Neural progenitor cell (in vitro differentiated cells): ENCODE measurements around the gene PPP2R5C. TPM values are rescaled to one million over a fixed set of nuclear protein-coding genes. Genes with fewer than 3 reads are reported as not detected.

ENCODE experiments used
- DNase-seq: peaks from one replicate; pipeline ENCODE4 v3.0.0-alpha.2; 2016; ENCODE audit warnings: low spot score
- H2AFZ ChIP-seq: fragments of 200-600 bp; sonication (generic); replicated peaks from 2 replicates; pipeline ENCODE4 v1.6.1; 2016; ENCODE audit warnings: antibody characterized with exemption
- H3F3A ChIP-seq: fragments of 200-600 bp; sonication (generic); 2 replicates; pipeline ENCODE4 v1.6.1; 2016; ENCODE audit warnings: antibody characterized with exemption, low read depth
- H3K27ac ChIP-seq: fragments of 200-600 bp; sonication (generic); 2 replicates; pipeline ENCODE4 v1.5.1; 2016; ENCODE audit warnings: mild to moderate bottlenecking
- H3K27me3 ChIP-seq: fragments of 200-600 bp; sonication (generic); 2 replicates; pipeline ENCODE4 v1.6.1; 2016; ENCODE audit warnings: mild to moderate bottlenecking, moderate library complexity
- H3K36me3 ChIP-seq: fragments of 200-600 bp; sonication (generic); 2 replicates; pipeline ENCODE4 v1.5.1; 2016
- H3K4me1 ChIP-seq: fragments of 200-600 bp; sonication (generic); 2 replicates; pipeline ENCODE4 v1.6.1; 2016; ENCODE audit warnings: mixed run types
- H3K4me2 ChIP-seq: fragments of 200-600 bp; sonication (generic); 2 replicates; pipeline ENCODE4 v1.6.1; 2016
- H3K4me3 ChIP-seq: fragments of 200-600 bp; sonication (generic); 2 replicates; pipeline ENCODE4 v1.5.1; 2016
- H3K79me2 ChIP-seq: fragments of 200-600 bp; sonication (generic); 2 replicates; pipeline ENCODE4 v1.6.1; 2016; ENCODE audit warnings: low read depth
- H3K9ac ChIP-seq: fragments of 200-600 bp; sonication (generic); 2 replicates; pipeline ENCODE4 v1.6.1; 2016
- H3K9me3 ChIP-seq: fragments of 200-600 bp; sonication (generic); 2 replicates; pipeline ENCODE4 v1.5.1; 2016; ENCODE audit warnings: low read depth
- H4K20me1 ChIP-seq: fragments of 200-600 bp; sonication (generic); 2 replicates; pipeline ENCODE4 v1.6.1; 2016; ENCODE audit warnings: low read depth
- H3K27ac Mint-ChIP-seq: 3 replicates; pipeline ENCODE4 v1.8.0; 2021; ENCODE audit warnings: mixed read lengths
- H3K27me3 Mint-ChIP-seq: 2 replicates; pipeline ENCODE4 v1.8.0; 2022; ENCODE audit warnings: low read depth, mild to moderate bottlenecking, inconsistent platforms, moderate library complexity, mixed read lengths; ENCODE audit not compliant: insufficient read depth
- H3K36me3 Mint-ChIP-seq: 3 replicates; pipeline ENCODE4 v1.8.0; 2021; ENCODE audit warnings: mixed read lengths
- H3K4me1 Mint-ChIP-seq: 3 replicates; pipeline ENCODE4 v1.8.0; 2021; ENCODE audit warnings: mixed read lengths
- H3K4me3 Mint-ChIP-seq: 3 replicates; pipeline ENCODE4 v1.8.0; 2021; ENCODE audit warnings: mild to moderate bottlenecking, moderate library complexity, mixed read lengths
- H3K9me3 Mint-ChIP-seq: 3 replicates; pipeline ENCODE4 v1.8.0; 2020; ENCODE audit warnings: mixed read lengths
- CTCF ChIP-seq: fragments of 200-600 bp; sonication (generic); IDR thresholded peaks from 2 replicates; pipeline ENCODE4 v1.5.1; 2017; ENCODE audit warnings: antibody characterized with exemption, mild to moderate bottlenecking
- EZH2 ChIP-seq: fragments of 200-600 bp; sonication (generic); IDR thresholded peaks from 2 replicates; pipeline ENCODE4 v1.6.1; 2017; ENCODE audit warnings: antibody characterized with exemption, mild to moderate bottlenecking, moderate library complexity
- EZH2phosphoT487 ChIP-seq: fragments of 200-600 bp; sonication (generic); IDR thresholded peaks from 2 replicates; pipeline ENCODE4 v1.6.1; 2017; ENCODE audit warnings: antibody characterized with exemption
- total RNA-seq: library from RNA; depleted of rRNA; stranded (reverse); fragments of >200 nt; gene quantifications from 2 replicates; pipeline ENCODE4 v1.2.3, GENCODE V29; 2015; ENCODE audit warnings: low replicate concordance

Gene PPP2R5C
- total RNA-seq, 1 donor from 2014 or later = 183 TPM

DNA sequence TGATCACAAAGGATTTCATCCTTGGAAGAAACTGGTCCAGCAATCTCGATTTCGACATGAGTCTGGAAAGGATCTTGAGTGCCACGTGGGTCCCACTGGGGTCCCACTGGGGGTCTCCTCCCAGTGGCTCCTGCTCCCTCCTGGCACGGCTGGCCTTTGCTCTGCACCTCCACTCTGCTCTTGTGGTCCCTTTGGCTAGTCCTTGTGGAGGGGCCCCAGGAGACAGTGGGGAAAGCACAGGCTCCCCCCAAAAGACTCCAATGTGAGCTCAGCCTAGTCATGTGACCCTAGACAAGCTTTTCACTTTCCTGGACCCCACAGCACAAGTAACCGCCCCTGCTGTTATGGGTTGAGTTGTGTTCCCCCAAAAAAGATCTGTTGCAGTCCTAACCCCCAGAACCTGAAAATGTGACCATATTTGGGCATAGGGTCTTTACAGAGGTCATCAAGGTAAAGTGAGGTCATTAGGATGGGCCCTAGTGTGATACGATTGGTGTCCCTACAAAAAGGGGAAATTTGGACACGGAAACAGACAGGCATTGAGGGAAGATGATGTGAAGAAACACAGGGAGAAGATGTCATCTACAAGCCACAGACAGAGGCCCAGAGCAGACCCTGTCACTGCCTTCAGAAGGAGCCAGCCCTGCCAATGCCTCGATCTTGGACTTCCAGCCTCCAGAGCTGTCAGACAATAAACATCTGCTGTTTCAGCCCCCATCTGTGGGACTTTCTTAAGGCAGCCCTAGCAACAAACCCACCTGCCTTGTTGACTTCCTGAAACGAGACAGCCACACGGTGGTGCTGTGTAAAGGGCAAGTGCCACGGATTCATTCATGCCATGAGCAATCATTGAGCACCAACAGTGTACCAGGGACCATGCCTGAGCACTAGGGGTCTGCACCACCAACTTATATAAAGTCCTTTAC is 23.8 kb upstream of the PPP2R5C start:
- no peaks in the 10 kb centered on the region for H3F3A ChIP-seq
- no peak overlapping the region for H3K9ac ChIP-seq
- Mint-ChIP-seq H3K9me3 (peaks cover 28% of the 10 kb centered on the region), H3K4me3 (no peak overlapping the region), H3K36me3 (no peaks in the 10 kb centered on the region), H3K27ac (peak overlapping the region; percentile 85), H3K27me3 (peaks cover 3% of the 10 kb centered on the region), H3K4me1 (no peaks in the 10 kb centered on the region)
- no peaks in the 10 kb centered on the region for H3K9me3 ChIP-seq
- no peaks in the 10 kb centered on the region for H4K20me1 ChIP-seq
- H3K4me2 ChIP-seq = no peak overlapping the region
- TF ChIP-seq EZH2 (no peak), CTCF (no peak), EZH2phosphoT487 (no peak)
- no peaks in the 10 kb centered on the region for H3K4me1 ChIP-seq
- no peaks in the 10 kb centered on the region for H3K79me2 ChIP-seq
- H3K27me3 ChIP-seq = no peaks in the 10 kb centered on the region
- H3K4me3 ChIP-seq = no peak overlapping the region
- DNase-seq = no peak
- no peak overlapping the region for H2AFZ ChIP-seq
- H3K27ac ChIP-seq = no peak overlapping the region
- no peaks in the 10 kb centered on the region for H3K36me3 ChIP-seq

DNA sequence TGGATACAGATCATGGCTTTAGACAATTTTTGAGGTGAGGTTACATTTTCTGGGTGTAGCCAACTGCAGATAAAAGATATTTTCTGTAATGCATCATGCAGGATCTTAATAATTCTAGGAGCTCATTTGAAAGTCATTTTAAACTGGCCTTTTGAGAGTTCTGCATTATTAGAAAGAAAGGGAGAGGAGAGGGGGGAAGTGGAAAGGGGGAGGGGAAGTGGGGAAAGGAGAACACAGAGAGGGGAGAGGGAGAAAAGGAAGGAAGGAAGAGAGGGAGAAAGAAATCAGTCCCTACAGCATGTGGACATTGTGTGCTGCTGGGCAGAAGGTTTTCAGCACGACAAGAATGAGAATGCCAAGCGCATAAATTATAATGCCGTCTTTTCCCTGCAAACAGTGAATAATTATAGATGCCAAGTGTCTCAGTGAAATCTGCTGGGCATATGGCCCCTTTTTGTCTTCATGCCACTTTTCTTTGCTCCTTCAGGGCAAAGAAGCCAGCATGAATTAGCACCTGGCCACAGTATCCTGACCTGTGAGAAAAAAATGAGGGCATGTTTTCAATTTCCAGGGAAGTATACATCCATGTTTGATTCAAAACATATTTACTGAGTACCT is 22.7 kb upstream of the PPP2R5C start:
- no peak for TF ChIP-seq EZH2

GRCh38 chr14:101739446-101740141 is 21.9 kb upstream of the PPP2R5C start:
- no peak overlapping the region for H3K27ac ChIP-seq
- peaks cover 6% of the 10 kb centered on the region for H3K27me3 Mint-ChIP-seq
- no peaks in the 10 kb centered on the region for H3K4me1 Mint-ChIP-seq

More for the DNA sequence above, 22.7 kb upstream of the PPP2R5C start:
- no peak for DNase-seq
- no peaks in the 10 kb centered on the region for H3K4me1 Mint-ChIP-seq
- Histone ChIP-seq H3K79me2 (no peaks in the 10 kb centered on the region), H3K4me3 (no peak overlapping the region), H3K27me3 (no peaks in the 10 kb centered on the region), H3K9me3 (no peaks in the 10 kb centered on the region), H3K4me1 (no peaks in the 10 kb centered on the region), H3K27ac (no peak overlapping the region), H3K9ac (no peak overlapping the region), H3K4me2 (no peak overlapping the region), H3K36me3 (no peaks in the 10 kb centered on the region), H2AFZ (no peak overlapping the region), H3F3A (no peaks in the 10 kb centered on the region), H4K20me1 (no peaks in the 10 kb centered on the region)
- H3K27ac Mint-ChIP-seq = no peak overlapping the region
- H3K4me3 Mint-ChIP-seq = no peak overlapping the region
- peaks cover 31% of the 10 kb centered on the region for H3K9me3 Mint-ChIP-seq
- no peaks in the 10 kb centered on the region for H3K36me3 Mint-ChIP-seq
- peaks cover 6% of the 10 kb centered on the region for H3K27me3 Mint-ChIP-seq

More at GRCh38 chr14:101739446-101740141, 21.9 kb upstream of the PPP2R5C start:
- Histone ChIP-seq H3K9me3 (no peaks in the 10 kb centered on the region), H2AFZ (no peak overlapping the region), H3K4me2 (no peak overlapping the region), H3K9ac (no peak overlapping the region), H3K79me2 (no peaks in the 10 kb centered on the region), H4K20me1 (no peaks in the 10 kb centered on the region), H3F3A (no peaks in the 10 kb centered on the region), H3K36me3 (no peaks in the 10 kb centered on the region), H3K4me3 (no peak overlapping the region), H3K4me1 (no peaks in the 10 kb centered on the region), H3K27me3 (no peaks in the 10 kb centered on the region)
- H3K4me3 Mint-ChIP-seq = no peak overlapping the region
- no peak for DNase-seq
- no peaks in the 10 kb centered on the region for H3K36me3 Mint-ChIP-seq
- H3K27ac Mint-ChIP-seq = no peak overlapping the region
- TF ChIP-seq CTCF (no peak), EZH2 (no peak), EZH2phosphoT487 (no peak)
- H3K9me3 Mint-ChIP-seq = peaks cover 32% of the 10 kb centered on the region
